PC-3 (cell line): ENCODE measurements around the gene KDM1A. TPM values are rescaled to one million over a fixed set of nuclear protein-coding genes. Genes with fewer than 3 reads are reported as not detected.

Source experiments
- ATAC-seq: fragments of 200-7000 bp; cut with Tn5 transposase; 2 replicates; pipeline ENCODE4 v1.9.1; 2020; ENCODE audit warnings: mild to moderate bottlenecking, moderate library complexity
- BruUV-seq: library from RNA; stranded (reverse); fragments of 400-500 nt; replicated peaks from 2 replicates; lab custom pipeline; 2021; lab: Mats Ljungman, UMichigan
- CTCF ChIA-PET: fragments of 300-600 bp; sonication (Branson Sonifier 250); formaldehyde crosslinking; loops from one replicate; lab custom pipeline; 2022; ENCODE audit warnings: antibody characterized with exemption; lab: Charles Lee
- POLR2A ChIA-PET: fragments of 300-600 bp; sonication (Branson Sonifier 250); formaldehyde crosslinking; loops from one replicate; lab custom pipeline; 2022; ENCODE audit warnings: antibody characterized with exemption; ENCODE audit not compliant: unreplicated experiment; lab: Charles Lee
- DNase-seq: peaks from one replicate; pipeline ENCODE4 v3.0.0-alpha.2; 2015
- H2AFZ ChIP-seq: fragments of 300-600 bp; sonication (generic); 2 replicates; pipeline ENCODE4 v1.6.0; 2016; ENCODE audit warnings: antibody characterized with exemption, low read length
- H3F3A ChIP-seq: fragments of 300-600 bp; sonication (generic); one replicate; pipeline ENCODE4 v1.6.0; 2017; ENCODE audit warnings: antibody characterized with exemption, low read length, control low read depth, mild to moderate bottlenecking; ENCODE audit not compliant: unreplicated experiment
- H3K27ac ChIP-seq: fragments of 300-600 bp; sonication (generic); 2 replicates; pipeline ENCODE4 v1.5.1; 2016; ENCODE audit warnings: mild to moderate bottlenecking, low read length
- H3K27me3 ChIP-seq: fragments of 300-600 bp; sonication (generic); 2 replicates; pipeline ENCODE4 v1.6.1; 2016; ENCODE audit warnings: low read length, mixed read lengths
- H3K36me3 ChIP-seq: fragments of 300-600 bp; sonication (generic); 2 replicates; pipeline ENCODE4 v1.6.1; 2016; ENCODE audit warnings: low read depth, mixed run types, low read length, mixed read lengths
- H3K4me1 ChIP-seq: fragments of 300-600 bp; sonication (generic); 2 replicates; pipeline ENCODE4 v1.5.1; 2016; ENCODE audit warnings: low read length; ENCODE audit not compliant: insufficient read depth
- H3K4me2 ChIP-seq: fragments of 300-600 bp; sonication (generic); 2 replicates; pipeline ENCODE4 v1.6.0; 2016; ENCODE audit warnings: low read length
- H3K4me3 ChIP-seq: fragments of 300-600 bp; sonication (generic); 2 replicates; pipeline ENCODE4 v1.5.1; 2016; ENCODE audit warnings: mild to moderate bottlenecking, low read length, mixed read lengths
- H3K79me2 ChIP-seq: fragments of 300-600 bp; sonication (generic); 2 replicates; pipeline ENCODE4 v1.6.1; 2017; ENCODE audit warnings: low read length, mixed read lengths
- H3K9ac ChIP-seq: fragments of 300-600 bp; sonication (generic); 2 replicates; pipeline ENCODE4 v1.6.0; 2016; ENCODE audit warnings: mild to moderate bottlenecking, low read length
- H3K9me2 ChIP-seq: fragments of 300-600 bp; sonication (generic); replicated peaks from 2 replicates; pipeline ENCODE4 v1.6.1; 2016; ENCODE audit warnings: mixed run types, low read length, mixed read lengths
- H3K9me3 ChIP-seq: fragments of 300-600 bp; sonication (generic); 2 replicates; pipeline ENCODE4 v1.6.1; 2016; ENCODE audit warnings: low read length, mixed read lengths
- H4K20me1 ChIP-seq: fragments of 300-600 bp; sonication (generic); 2 replicates; pipeline ENCODE4 v1.6.1; 2016; ENCODE audit warnings: low read length, mixed read lengths
- CTCF ChIP-seq: fragments of 300-600 bp; sonication (generic); conservative IDR thresholded peaks from 2 replicates; pipeline ENCODE4 v1.5.1; 2017; ENCODE audit warnings: antibody characterized with exemption, low read depth, mild to moderate bottlenecking, low read length
- EZH2 ChIP-seq: fragments of 300-600 bp; sonication (generic); IDR thresholded peaks from one replicate; pipeline ENCODE4 v1.6.1; 2017; ENCODE audit warnings: antibody characterized with exemption, mild to moderate bottlenecking, low read length; ENCODE audit not compliant: unreplicated experiment
- EZH2phosphoT487 ChIP-seq: fragments of 300-600 bp; sonication (generic); IDR thresholded peaks from 2 replicates; pipeline ENCODE4 v1.6.1; 2018; ENCODE audit warnings: mild to moderate bottlenecking, antibody characterized with exemption, low read length, borderline replicate concordance
- intact Hi-C: fragments of 100-400 bp; cut with micrococcal nuclease; formaldehyde crosslinking; loops from 2 replicates; pipeline ENCODE4 v1.9.0; 2023
- total RNA-seq: library from RNA; depleted of rRNA; stranded (reverse); fragments of >200 nt; gene quantifications from 2 replicates; pipeline ENCODE4 v1.2.3, GENCODE V29; 2014

The KDM1A gene
- total RNA-seq, 1 experiment from 2014 or later, result 186 TPM

- no peak overlapping the region for H3K4me3 ChIP-seq
- TF ChIP-seq CTCF, result no peak
- TF ChIP-seq EZH2, result no peak
- TF ChIP-seq EZH2phosphoT487, result no peak
- H3K27me3 ChIP-seq, result no peaks in the 10 kb centered on the region
- no peaks in the 10 kb centered on the region for H3F3A ChIP-seq
- no peaks in the 10 kb centered on the region for H3K9me3 ChIP-seq
- no TSS peak for BruUV-seq
- intact Hi-C loops, result no loop called here
- no peaks in the 10 kb centered on the region for H3K9me2 ChIP-seq
- peak; percentile 31; the same call in 1 of the 2 replicates for ATAC-seq
- POLR2A ChIA-PET, result no interaction called here
- no peak overlapping the region for H3K27ac ChIP-seq
- no peak overlapping the region for H3K4me2 ChIP-seq
- peaks cover 92% of the 10 kb centered on the region for H3K79me2 ChIP-seq
- no peaks in the 10 kb centered on the region for H4K20me1 ChIP-seq
- peaks cover 9% of the 10 kb centered on the region; the same call in 1 of the 2 replicates for H3K4me1 ChIP-seq
- no peak overlapping the region for H2AFZ ChIP-seq
- DNase-seq, result peak; percentile 14
- H3K36me3 ChIP-seq, result no peaks in the 10 kb centered on the region
- CTCF ChIA-PET, result no interaction called here
- H3K9ac ChIP-seq, result no peak overlapping the region
Observed at GRCh38 chr1:23122023-23122748, 102.9 kb downstream of the KDM1A start.

GRCh38 chr1:23122796-23123195 lies 103.5 kb downstream of the KDM1A start:
- no peak overlapping the region for H3K4me3 ChIP-seq
- DNase-seq (no peak), ATAC-seq (no peak)
- no peak overlapping the region for H3K27ac ChIP-seq
- no peaks in the 10 kb centered on the region for H3F3A ChIP-seq
- H3K9ac ChIP-seq, result no peak overlapping the region
- POLR2A ChIA-PET, result no interaction called here
- TF ChIP-seq CTCF, result no peak
- TF ChIP-seq EZH2phosphoT487, result no peak
- TF ChIP-seq EZH2, result no peak
- CTCF ChIA-PET, result no interaction called here
- H3K79me2 ChIP-seq, result peaks cover 89% of the 10 kb centered on the region
- intact Hi-C loops, result no loop called here
- no peak overlapping the region for H2AFZ ChIP-seq
- no peaks in the 10 kb centered on the region for H3K9me3 ChIP-seq
- no peaks in the 10 kb centered on the region for H3K9me2 ChIP-seq
- no peaks in the 10 kb centered on the region for H3K27me3 ChIP-seq
- H3K4me2 ChIP-seq, result no peak overlapping the region
- BruUV-seq, result no TSS peak
- peaks cover 9% of the 10 kb centered on the region; the same call in 1 of the 2 replicates for H3K4me1 ChIP-seq
- no peaks in the 10 kb centered on the region for H3K36me3 ChIP-seq
- no peaks in the 10 kb centered on the region for H4K20me1 ChIP-seq

GRCh38 chr1:23123528-23123927 lies 104.3 kb downstream of the KDM1A start:
- CTCF ChIA-PET, result interaction anchor here (0.7 kb wide), 1 partner anchor 36 kb away, joined by 8 read pairs; no protein-coding TSS in a partner anchor
- ATAC-seq (no peak), DNase-seq (no peak)
- Histone ChIP-seq H3K9ac (no peak overlapping the region), H2AFZ (no peak overlapping the region), H3K9me3 (no peaks in the 10 kb centered on the region), H3K36me3 (no peaks in the 10 kb centered on the region), H3F3A (no peaks in the 10 kb centered on the region), H4K20me1 (no peaks in the 10 kb centered on the region), H3K27me3 (no peaks in the 10 kb centered on the region), H3K9me2 (no peaks in the 10 kb centered on the region), H3K79me2 (peaks cover 93% of the 10 kb centered on the region), H3K27ac (no peak overlapping the region), H3K4me1 (peaks cover 9% of the 10 kb centered on the region; the same call in 1 of the 2 replicates), H3K4me3 (no peak overlapping the region), H3K4me2 (no peak overlapping the region)
- no TSS peak for BruUV-seq
- TF ChIP-seq EZH2phosphoT487, result no peak
- TF ChIP-seq EZH2, result no peak
- no peak for TF ChIP-seq CTCF
- POLR2A ChIA-PET, result no interaction called here
- intact Hi-C loops, result no loop called here
